Liver (tissue), 9 donors: ENCODE measurements around the gene PAPSS1. TPM values are rescaled to one million over a fixed set of nuclear protein-coding genes. Genes with fewer than 3 reads are reported as not detected.

Experiments
- DNase-seq: peaks from one replicate; pipeline ENCODE4 v3.0.0-alpha.2; 2017; ENCODE audit warnings: low spot score
- H3K27ac ChIP-seq, 2 donors: one replicate each; pipeline ENCODE4 v1.7.0; 2013; ENCODE audit warnings: inconsistent platforms in 2 of 2, low read length in 2 of 2, control low read depth in 1 of 2, low read depth in 1 of 2, mild to moderate bottlenecking in 1 of 2
- H3K27me3 ChIP-seq, 4 donors: one replicate each; pipeline versions ENCODE4 v1.6.1 to v1.7.0; 2013; ENCODE audit warnings: low read length in 3 of 4, inconsistent platforms in 1 of 4, mild to moderate bottlenecking in 1 of 4, moderate library complexity in 1 of 4; ENCODE audit not compliant: control insufficient read depth in 4 of 4, insufficient read depth in 4 of 4
- H3K36me3 ChIP-seq, 4 donors: one replicate each; pipeline versions ENCODE4 v1.6.1 to v1.7.0; 2013; ENCODE audit warnings: low read length in 3 of 4, mild to moderate bottlenecking in 3 of 4, low read depth in 1 of 4, moderate library complexity in 1 of 4; ENCODE audit not compliant: control insufficient read depth in 4 of 4, insufficient read depth in 3 of 4
- H3K4me1 ChIP-seq, 4 donors: one replicate each; pipeline versions ENCODE4 v1.6.1 to v1.7.0; 2013; ENCODE audit warnings: low read length in 3 of 4, mild to moderate bottlenecking in 3 of 4, moderate library complexity in 1 of 4; ENCODE audit not compliant: control insufficient read depth in 4 of 4, insufficient read depth in 4 of 4
- H3K4me3 ChIP-seq, 3 donors: one replicate each; pipeline versions ENCODE4 v1.6.1 to v1.7.0; 2013; ENCODE audit warnings: low read length in 3 of 3, control low read depth in 1 of 3, low read depth in 1 of 3, mild to moderate bottlenecking in 1 of 3
- H3K9ac ChIP-seq, 2 donors: one replicate each; pipeline ENCODE4 v1.7.0; 2013; ENCODE audit warnings: low read length in 2 of 2, mild to moderate bottlenecking in 2 of 2, moderate library complexity in 2 of 2, control low read depth in 1 of 2, low read depth in 1 of 2
- H3K9me3 ChIP-seq, 4 donors: one replicate each; pipeline versions ENCODE4 v1.6.1 to v1.7.0; 2013; ENCODE audit warnings: low read length in 3 of 4; ENCODE audit not compliant: control insufficient read depth in 4 of 4
- ATF3 ChIP-seq: IDR thresholded peaks from 2 replicates; pipeline ENCODE4 v1.6.1; 2016; ENCODE audit warnings: antibody characterized with exemption
- CTCF ChIP-seq: fragments of 150-350 bp; IDR thresholded peaks from 2 replicates; pipeline ENCODE4 v1.5.1; 2017; ENCODE audit warnings: improper control_type of control experiment, low read depth, low read length; ENCODE audit not compliant: missing input control
- EGR1 ChIP-seq, 2 donors: IDR thresholded peaks; 2 replicates each; pipeline ENCODE4 v1.6.1; 2016 to 2018; ENCODE audit warnings: antibody characterized with exemption in 2 of 2, low read depth in 2 of 2
- FOXA1 ChIP-seq: IDR thresholded peaks from 2 replicates; pipeline ENCODE4 v1.6.1; 2016; ENCODE audit warnings: antibody characterized with exemption
- FOXA2 ChIP-seq: IDR thresholded peaks from 2 replicates; pipeline ENCODE4 v1.6.1; 2016; ENCODE audit warnings: antibody characterized with exemption
- GABPA ChIP-seq, 2 donors: IDR thresholded peaks in 1 of 2; conservative IDR thresholded peaks in 1 of 2; 2 replicates each; pipeline ENCODE4 v1.6.1; 2016; ENCODE audit warnings: antibody characterized with exemption in 2 of 2, mild to moderate bottlenecking in 1 of 2, moderate library complexity in 1 of 2
- HNF4A ChIP-seq, 2 donors: conservative IDR thresholded peaks; 2 replicates each; pipeline ENCODE4 v1.6.1; 2016; ENCODE audit warnings: antibody characterized with exemption in 2 of 2, mild to moderate bottlenecking in 2 of 2
- HNF4G ChIP-seq: IDR thresholded peaks from 2 replicates; pipeline ENCODE4 v1.6.1; 2016; ENCODE audit warnings: antibody characterized with exemption
- JUND ChIP-seq, 2 donors: IDR thresholded peaks; 2 replicates each; pipeline ENCODE4 v1.6.1; 2016; ENCODE audit warnings: antibody characterized with exemption in 2 of 2
- MAX ChIP-seq: IDR thresholded peaks from 2 replicates; pipeline ENCODE4 v1.6.1; 2016; ENCODE audit warnings: antibody characterized with exemption
- NR2F2 ChIP-seq: IDR thresholded peaks from 2 replicates; pipeline ENCODE4 v1.6.1; 2016; ENCODE audit warnings: antibody characterized with exemption
- RAD21 ChIP-seq, 2 donors: IDR thresholded peaks; 2 replicates each; pipeline ENCODE4 v1.6.1; 2016; ENCODE audit warnings: antibody characterized with exemption in 2 of 2, mild to moderate bottlenecking in 2 of 2
- REST ChIP-seq: IDR thresholded peaks from 2 replicates; pipeline ENCODE4 v1.6.1; 2016; ENCODE audit warnings: antibody characterized with exemption, mild to moderate bottlenecking
- RXRA ChIP-seq, 2 donors: IDR thresholded peaks; 2 replicates each; pipeline ENCODE4 v1.6.1; 2017 to 2018; ENCODE audit warnings: antibody characterized with exemption in 2 of 2, mild to moderate bottlenecking in 1 of 2
- SP1 ChIP-seq: IDR thresholded peaks from 2 replicates; pipeline ENCODE4 v1.6.1; 2018; ENCODE audit warnings: antibody characterized with exemption, mild to moderate bottlenecking
- YY1 ChIP-seq: IDR thresholded peaks from 2 replicates; pipeline ENCODE4 v1.6.1; 2016; ENCODE audit warnings: antibody characterized with exemption, mild to moderate bottlenecking
- WGBS: extraction: QIAGEN DNeasy Blood & Tissue Kit; methylation state at CpG from one replicate; pipeline ENCODE4 v1.1.7; 2013; 5-methylcytosine and 5-hydroxymethylcytosine counted together
- polyA plus RNA-seq, 2 donors: library from polyadenylated mRNA; stranded (reverse) in 1 of 2; unstranded in 1 of 2; fragments of 200-250 nt in 1 of 2; fragments of >200 nt in 1 of 2; fragmentation: Nextera tagmentation in 1 of 2; extraction: Ambion mirVana in 1 of 2; gene quantifications; one replicate each; pipeline versions ENCODE4 v1.2.1 to v1.2.3, GENCODE V29; 2013 to 2015
- total RNA-seq, 2 donors: library from RNA; depleted of rRNA; stranded (reverse); fragments of >200 nt; gene quantifications; one replicate each; pipeline ENCODE4 v1.2.3, GENCODE V29; 2014
- donor health status: healthy.
- donor health status: healthy.
- donor health status: healthy.
- donor health status: healthy.
- donor health status: healthy.

Gene PAPSS1
- total and polyA plus RNA-seq, 4 donors, result 5.7 to 17.8 (median 6.0) TPM

GRCh38 chr4:107600983-107601382 is 119.1 kb downstream of the PAPSS1 start:
- Histone ChIP-seq H3K4me3 (no peak overlapping the region), H3K4me1 (peaks cover 0 to 2% (median 0%) of the 10 kb centered on the region in 4 donors), H3K27ac (no peak overlapping the region), H3K36me3 (no peaks in the 10 kb centered on the region), H3K9me3 (no peaks in the 10 kb centered on the region), H3K9ac (no peak overlapping the region), H3K27me3 (no peaks in the 10 kb centered on the region)
- TF ChIP-seq YY1, result no peak
- no peak for DNase-seq

GRCh38 chr4:107600436-107600835 is 119.6 kb downstream of the PAPSS1 start:
- H3K4me1 ChIP-seq, result peaks cover 0 to 2% (median 0%) of the 10 kb centered on the region in 4 donors
- H3K36me3 ChIP-seq, result no peaks in the 10 kb centered on the region
- DNase-seq, result no peak
- H3K4me3 ChIP-seq, result no peak overlapping the region
- H3K27ac ChIP-seq, result no peak overlapping the region
- no peak for TF ChIP-seq RXRA (IDR thresholded peaks at IDR 0.05)
- TF ChIP-seq ATF3, result no peak
- TF ChIP-seq JUND (IDR thresholded peaks at IDR 0.05), result no peak
- no peak for TF ChIP-seq RAD21 (IDR thresholded peaks at IDR 0.05)
- TF ChIP-seq FOXA1, result no peak
- no peak for TF ChIP-seq EGR1 (IDR thresholded peaks at IDR 0.05; ENCODE audit: low read depth in 2 of 2)
- no peak for TF ChIP-seq GABPA (IDR thresholded peaks at IDR 0.05 in 1 of 2, conservative IDR thresholded peaks at IDR 0.05 in 1 of 2)
- TF ChIP-seq MAX, result no peak
- no peak for TF ChIP-seq CTCF
- no peak for TF ChIP-seq YY1
- no peak for TF ChIP-seq SP1
- TF ChIP-seq HNF4G, result no peak
- no peak for TF ChIP-seq REST
- TF ChIP-seq FOXA2, result no peak
- 71% methylated on average over 2 of the region's 2 CpGs for WGBS
- no peaks in the 10 kb centered on the region for H3K27me3 ChIP-seq
- no peaks in the 10 kb centered on the region for H3K9me3 ChIP-seq
- H3K9ac ChIP-seq, result no peak overlapping the region

GRCh38 chr4:107599841-107600240 is 120.2 kb downstream of the PAPSS1 start:
- Histone ChIP-seq H3K9me3 (no peaks in the 10 kb centered on the region), H3K27ac (no peak overlapping the region), H3K36me3 (no peaks in the 10 kb centered on the region), H3K4me1 (peaks cover 0 to 2% (median 0%) of the 10 kb centered on the region in 4 donors), H3K27me3 (no peaks in the 10 kb centered on the region), H3K4me3 (no peak overlapping the region), H3K9ac (no peak overlapping the region)
- 73% methylated on average over 3 of the region's 3 CpGs for WGBS
- TF ChIP-seq RAD21 (IDR thresholded peaks at IDR 0.05) (no peak), YY1 (no peak), RXRA (IDR thresholded peaks at IDR 0.05) (no peak), NR2F2 (no peak), CTCF (no peak), HNF4A (conservative IDR thresholded peaks at IDR 0.05) (no peak), SP1 (no peak), FOXA2 (no peak), ATF3 (no peak)
- no peak for DNase-seq
